Measurements from ENCODE around the gene SI.
"Not testable (repeated sequence)": the region's sequence is repeated elsewhere in the genome, so short reads cannot be mapped to it uniquely, and the experiment has no call there.

Gene SI

GRCh38 chr3:165056510-165056909 is 21.8 kb downstream of the SI start:
- TF ChIP-seq CTCF (conservative IDR thresholded peaks at IDR 0.05) = no peak
- H3K27ac ChIP-seq = no peak overlapping the region

GRCh38 chr3:165040186-165040585 is 38.1 kb downstream of the SI start:
- no peak for TF ChIP-seq CTCF (conservative IDR thresholded peaks at IDR 0.05)
- no peak overlapping the region for H3K27ac ChIP-seq

- no peak for TF ChIP-seq CTCF (conservative IDR thresholded peaks at IDR 0.05)
- no peak overlapping the region for H3K27ac ChIP-seq
Observed at GRCh38 chr3:165011557-165011956, 66.7 kb downstream of the SI start.

- H3K27ac ChIP-seq = no peak overlapping the region
- TF ChIP-seq CTCF (conservative IDR thresholded peaks at IDR 0.05) = no peak
Observed at GRCh38 chr3:164984947-164985346, 93.3 kb downstream of the SI start.

GRCh38 chr3:164962610-164963009 is 115.7 kb downstream of the SI start:
- no peak for TF ChIP-seq CTCF (conservative IDR thresholded peaks at IDR 0.05)

GRCh38 chr3:164952966-164953365 is 125.3 kb downstream of the SI start:
- no peak for TF ChIP-seq CTCF (conservative IDR thresholded peaks at IDR 0.05)
- no peak overlapping the region for H3K27ac ChIP-seq

More at GRCh38 chr3:164962610-164963009, 115.7 kb downstream of the SI start:
- no peak overlapping the region for H3K27ac ChIP-seq

GRCh38 chr3:164951403-164951802 is 126.9 kb downstream of the SI start:
- H3K27ac ChIP-seq = not testable (repeated sequence)

GRCh38 chr3:164940745-164941144 is 137.6 kb downstream of the SI start:
- no peak for TF ChIP-seq CTCF (conservative IDR thresholded peaks at IDR 0.05)
- no peak overlapping the region for H3K27ac ChIP-seq

Data from VCaP (cell line).